ENCODE data around the gene ATP6V1G3.
"Not testable (repeated sequence)": the region's sequence is repeated elsewhere in the genome, so short reads cannot be mapped to it uniquely, and the experiment has no call there.

ATP6V1G3 gene

GRCh38 chr1:198541737-198542136 lies 1.3 kb upstream of the ATP6V1G3 start:
- DNase-seq = no peak

- DNase-seq = no peak
Measured at GRCh38 chr1:198538579-198539364, 1.7 kb downstream of the ATP6V1G3 start.

GRCh38 chr1:198535631-198536030 lies 4.8 kb downstream of the ATP6V1G3 start:
- no peak for DNase-seq

- DNase-seq = no peak
Measured at GRCh38 chr1:198534548-198535418, 5.7 kb downstream of the ATP6V1G3 start.

- DNase-seq = no peak
Measured at GRCh38 chr1:198531891-198532290, 8.6 kb downstream of the ATP6V1G3 start.

GRCh38 chr1:198530953-198531352 lies 9.5 kb downstream of the ATP6V1G3 start:
- DNase-seq = no peak

GRCh38 chr1:198529414-198529813 lies 11.1 kb downstream of the ATP6V1G3 start:
- no peak for DNase-seq

GRCh38 chr1:198528364-198528763 lies 12.1 kb downstream of the ATP6V1G3 start:
- no peak for DNase-seq

GRCh38 chr1:198524556-198524955 lies 15.9 kb downstream of the ATP6V1G3 start:
- no peak for DNase-seq

GRCh38 chr1:198524127-198524526 lies 16.4 kb downstream of the ATP6V1G3 start:
- not testable (repeated sequence) for DNase-seq

- no peak for DNase-seq
Measured at GRCh38 chr1:198523182-198523950, 17.1 kb downstream of the ATP6V1G3 start.

- no peak for DNase-seq
Measured at GRCh38 chr1:198520524-198521254, 19.8 kb downstream of the ATP6V1G3 start.

- DNase-seq = no peak
Measured at GRCh38 chr1:198519639-198520501, 20.6 kb downstream of the ATP6V1G3 start.

- no peak for DNase-seq
Measured at GRCh38 chr1:198517623-198518199, 22.8 kb downstream of the ATP6V1G3 start.

- no peak for DNase-seq
Measured at GRCh38 chr1:198500096-198500495, 40.4 kb downstream of the ATP6V1G3 start.

GRCh38 chr1:198499588-198499987 lies 40.9 kb downstream of the ATP6V1G3 start:
- DNase-seq = no peak

GRCh38 chr1:198498881-198499280 lies 41.6 kb downstream of the ATP6V1G3 start:
- DNase-seq = no peak

- no peak for DNase-seq
Measured at GRCh38 chr1:198498103-198498385, 42.4 kb downstream of the ATP6V1G3 start.

- no peak for DNase-seq
Measured at GRCh38 chr1:198497326-198498102, 43.0 kb downstream of the ATP6V1G3 start.

All from cortex of kidney (tissue), 1 donor.